ENCODE measurements around the gene NSL1.

- TF ChIP-seq CTCF (IDR thresholded peaks at IDR 0.05 in 2 of 3, conservative IDR thresholded peaks at IDR 0.05 in 1 of 3; ENCODE audit: borderline replicate concordance in 1 of 3, insufficient read depth in 1 of 3, low read depth in 2 of 3, low read length in 2 of 3), result no peak
- no peak for TF ChIP-seq POLR2AphosphoS5 (IDR thresholded peaks at IDR 0.05; ENCODE audit: low read depth, low read length)
- no peak for TF ChIP-seq MAX (IDR thresholded peaks at IDR 0.05)
- no peak for TF ChIP-seq ELF1 (IDR thresholded peaks at IDR 0.05; ENCODE audit: borderline replicate concordance, low read depth)
- TF ChIP-seq EZH2 (IDR thresholded peaks at IDR 0.05), result no peak
- no peak for TF ChIP-seq YY1 (IDR thresholded peaks at IDR 0.05; ENCODE audit: extremely low read depth, insufficient replicate concordance, low read depth, low read length)
- TF ChIP-seq POLR2A (IDR thresholded peaks at IDR 0.05; ENCODE audit: borderline replicate concordance, extremely low read depth, insufficient read depth, insufficient read length), result no peak
- TF ChIP-seq REST (IDR thresholded peaks at IDR 0.05; ENCODE audit: low read depth), result no peak
- no peak for TF ChIP-seq ZNF274 (IDR thresholded peaks at IDR 0.05; ENCODE audit: low read depth, low read length)
- no peak for TF ChIP-seq TCF7L2 (IDR thresholded peaks at IDR 0.05; ENCODE audit: borderline replicate concordance, extremely low read depth, insufficient read depth, insufficient read length)
- no peak for TF ChIP-seq ZFX (IDR thresholded peaks at IDR 0.05)
- no peak for TF ChIP-seq EGR1 (IDR thresholded peaks at IDR 0.05; ENCODE audit: low read depth)
Observed at GRCh38 chr1:212727386-212728181, 64.0 kb downstream of the NSL1 start.
